ENCODE data around the gene ATF5.

ATF5 gene

DNA sequence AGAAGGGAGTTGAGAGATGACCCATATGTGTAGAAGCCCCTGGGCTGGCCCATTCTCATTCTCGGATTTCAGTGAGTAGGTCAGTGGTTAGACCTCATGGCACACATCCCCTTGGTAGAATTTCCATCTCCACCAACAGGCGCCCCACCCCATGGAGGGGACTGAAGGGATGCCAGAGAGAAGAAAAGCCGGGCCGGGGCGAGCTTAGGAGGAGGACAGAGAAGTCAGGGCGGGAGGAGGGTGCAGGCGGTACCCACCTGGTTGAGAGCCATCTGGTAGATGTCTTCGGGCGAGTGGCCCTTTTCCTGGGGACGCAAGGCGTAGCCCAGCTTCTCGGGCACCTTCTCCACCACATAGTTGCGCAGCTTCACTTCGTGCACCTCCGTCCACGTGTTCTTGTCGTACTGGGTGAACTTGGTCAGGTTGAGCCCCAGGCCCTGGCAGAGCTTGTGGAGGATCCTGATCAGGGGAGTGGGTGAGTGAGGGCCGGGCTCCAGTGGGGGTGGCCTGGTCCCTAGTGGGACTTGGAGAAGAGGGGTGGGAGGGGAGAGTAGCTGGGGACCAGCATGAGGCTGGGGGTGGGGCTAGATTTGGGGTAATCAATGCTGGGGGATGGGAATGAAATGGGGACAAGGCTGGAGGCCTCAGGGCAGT, 34.9 kb upstream of the ATF5 start:
- in situ Hi-C loops (cut with HindIII; ENCODE audit: low sequenced_read_pairs), result no loop called here

- in situ Hi-C loops (cut with HindIII; ENCODE audit: low sequenced_read_pairs), result no loop called here
Measured at GRCh38 chr19:49894879-49895565, 34.0 kb upstream of the ATF5 start.

GRCh38 chr19:49895566-49896297, 33.3 kb upstream of the ATF5 start:
- in situ Hi-C loops (cut with HindIII; ENCODE audit: low sequenced_read_pairs), result no loop called here

DNA sequence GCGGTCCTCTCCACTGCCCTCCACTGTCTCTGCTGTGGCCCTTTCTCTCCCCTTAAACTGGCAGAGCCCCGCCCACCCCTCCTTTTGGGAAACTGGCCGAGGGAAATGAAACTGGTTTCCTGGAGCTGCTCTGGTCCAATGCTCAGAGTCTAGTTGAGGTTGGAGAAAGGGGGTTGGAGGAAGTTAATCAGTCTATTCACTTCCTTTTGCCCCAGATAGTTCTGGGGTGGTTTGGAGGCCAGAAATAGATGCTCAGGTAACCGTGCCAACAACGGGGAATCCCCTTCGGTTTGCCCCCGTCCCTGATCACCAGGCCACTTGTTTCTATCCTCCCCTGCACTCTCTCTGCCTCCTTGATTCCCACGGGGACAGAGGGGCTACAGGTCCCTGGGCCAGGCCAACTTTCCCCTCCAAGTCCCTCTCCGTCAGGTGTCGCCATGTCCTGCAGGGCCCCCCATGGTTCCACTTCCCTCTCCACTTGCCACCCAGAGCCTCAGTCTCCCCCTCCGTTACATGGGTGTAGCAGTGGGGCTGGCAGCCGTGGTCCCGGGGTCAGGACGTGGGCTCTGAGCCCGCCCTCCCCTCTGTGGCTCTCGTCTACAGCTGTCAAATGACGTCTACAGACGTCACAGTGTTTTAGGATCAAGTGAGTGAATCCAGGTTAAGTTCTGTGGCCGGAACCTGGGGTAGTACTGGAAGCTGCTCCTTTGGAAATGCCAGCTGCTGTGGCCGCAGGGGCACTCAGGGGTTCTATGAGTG, 32.0 kb upstream of the ATF5 start, which contains the start of gene IL4I1:
Gene IL4I1, minus strand, starts transcription at position 25 of the 759 bp plus-strand sequence. CDS start 727 bp downstream, outside the sequence.
- in situ Hi-C loops (cut with HindIII; ENCODE audit: low sequenced_read_pairs), result no loop called here

- in situ Hi-C loops (cut with HindIII; ENCODE audit: low sequenced_read_pairs), result no loop called here
Measured at GRCh38 chr19:49904136-49904535, 24.9 kb upstream of the ATF5 start.

- in situ Hi-C loops (cut with HindIII; ENCODE audit: low sequenced_read_pairs), result no loop called here
Measured at GRCh38 chr19:49906879-49907564, 22.0 kb upstream of the ATF5 start.

GRCh38 chr19:49907745-49908446, 21.1 kb upstream of the ATF5 start:
- in situ Hi-C loops (cut with HindIII; ENCODE audit: low sequenced_read_pairs), result no loop called here

- in situ Hi-C loops (cut with HindIII; ENCODE audit: low sequenced_read_pairs), result no loop called here
Measured at GRCh38 chr19:49908480-49909420, 20.3 kb upstream of the ATF5 start.

DNA sequence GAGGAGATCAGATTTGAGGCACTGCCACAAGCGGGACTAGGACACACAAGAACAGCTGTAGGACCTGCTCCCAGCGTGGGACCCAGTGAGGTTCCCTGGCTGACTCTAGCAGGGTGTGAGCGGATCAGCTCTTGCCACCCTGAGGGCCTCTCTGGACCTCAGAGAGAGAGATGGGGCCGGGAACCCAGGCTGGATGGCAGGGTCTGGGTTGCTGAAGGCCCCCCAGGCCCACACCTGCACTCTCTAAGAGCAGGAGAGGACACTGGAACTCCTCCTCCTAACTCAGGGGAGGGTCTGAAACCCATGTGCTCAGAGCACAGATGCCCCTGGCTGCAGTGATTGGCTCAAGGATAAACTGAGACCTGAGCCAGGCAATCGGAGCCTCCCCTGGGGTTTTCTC, 18.8 kb upstream of the ATF5 start:
- in situ Hi-C loops (cut with HindIII; ENCODE audit: low sequenced_read_pairs), result no loop called here

DNA sequence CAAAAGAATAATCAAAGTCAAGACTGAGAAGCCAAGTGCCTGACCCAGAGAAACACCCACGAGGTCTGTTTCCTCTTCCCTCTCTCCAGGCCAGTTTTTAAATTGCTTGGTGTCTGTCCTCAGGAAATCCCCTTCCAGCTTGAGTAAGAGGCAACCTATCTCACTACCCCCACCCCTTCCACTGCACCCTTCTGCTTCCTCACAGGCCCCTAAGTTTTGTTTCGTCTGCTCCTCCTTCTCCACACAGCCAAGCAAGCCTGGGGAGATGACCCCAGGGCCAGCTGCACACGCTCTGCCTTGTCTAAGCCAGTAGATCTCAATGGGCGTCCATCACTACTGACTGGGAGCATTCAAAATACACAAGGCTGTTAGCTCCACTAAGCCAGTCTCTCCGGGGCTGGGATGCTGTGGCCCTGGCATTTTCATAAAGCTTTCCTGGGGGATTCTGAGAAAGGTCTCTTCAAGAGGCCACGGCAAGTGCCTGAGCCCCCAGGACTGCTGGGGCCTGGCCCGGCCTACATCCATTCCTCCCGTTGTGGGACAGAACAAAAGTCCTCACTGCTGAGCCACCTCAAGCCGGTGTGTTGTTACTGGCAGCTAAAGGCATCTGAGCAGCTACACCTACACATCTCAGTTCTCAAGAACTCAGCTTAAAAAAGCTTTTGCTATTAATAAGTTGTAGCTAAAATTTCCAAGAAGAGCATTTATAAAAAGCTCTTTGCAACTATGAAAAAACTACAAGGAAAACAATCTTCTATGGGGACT, 17.4 kb upstream of the ATF5 start:
- in situ Hi-C loops (cut with HindIII; ENCODE audit: low sequenced_read_pairs), result no loop called here

GRCh38 chr19:49912965-49913685, 15.9 kb upstream of the ATF5 start:
- in situ Hi-C loops (cut with HindIII; ENCODE audit: low sequenced_read_pairs), result no loop called here

GRCh38 chr19:49913720-49914119, 15.3 kb upstream of the ATF5 start:
- in situ Hi-C loops (cut with HindIII; ENCODE audit: low sequenced_read_pairs), result no loop called here

DNA sequence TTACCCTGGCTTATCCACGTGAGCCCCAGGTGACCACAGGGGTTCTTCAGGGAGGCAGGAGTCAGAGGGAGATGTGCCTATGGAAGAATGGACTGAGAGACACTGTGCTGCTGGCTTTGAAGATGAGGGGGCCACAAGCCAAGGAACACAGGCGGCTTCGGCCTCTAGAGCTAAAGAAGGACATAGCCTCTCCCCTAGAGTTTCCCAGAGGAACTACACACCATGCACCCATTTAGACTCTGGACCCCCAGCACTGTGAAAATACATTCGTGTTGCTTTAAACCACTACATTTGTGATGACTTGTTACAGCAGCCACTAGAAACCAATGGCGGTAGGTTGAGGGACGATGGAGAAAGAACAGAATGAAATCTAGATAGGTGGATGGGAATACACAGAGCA, 13.7 kb upstream of the ATF5 start:
- in situ Hi-C loops (cut with HindIII; ENCODE audit: low sequenced_read_pairs), result no loop called here

- in situ Hi-C loops (cut with HindIII; ENCODE audit: low sequenced_read_pairs), result no loop called here
Measured at GRCh38 chr19:49916839-49917733, 11.9 kb upstream of the ATF5 start.

GRCh38 chr19:49918089-49918488, 10.9 kb upstream of the ATF5 start:
- in situ Hi-C loops (cut with HindIII; ENCODE audit: low sequenced_read_pairs), result no loop called here

- in situ Hi-C loops (cut with HindIII; ENCODE audit: low sequenced_read_pairs), result no loop called here
Measured at GRCh38 chr19:49920624-49921363, 8.2 kb upstream of the ATF5 start.

All from DLD1 (cell line).